HEK293 (cell line): ENCODE data around the gene MPC2.

Experiments used
- CTCF ChIP-seq: fragments of 450-650 bp; formaldehyde crosslinking; IDR thresholded peaks from 2 replicates; pipeline ENCODE4 v1.5.1; 2016; ENCODE audit warnings: missing biosample characterization, missing genetic modification characterization
- KLF1 ChIP-seq: fragments of 450-650 bp; formaldehyde crosslinking; IDR thresholded peaks from 2 replicates; pipeline ENCODE4 v1.5.1; 2016; ENCODE audit warnings: missing biosample characterization, missing genetic modification characterization
- PRDM6 ChIP-seq: fragments of 450-650 bp; formaldehyde crosslinking; IDR thresholded peaks from 2 replicates; pipeline ENCODE4 v1.5.1; 2017; ENCODE audit warnings: missing biosample characterization, missing genetic modification characterization
- SCRT1 ChIP-seq: fragments of 450-650 bp; formaldehyde crosslinking; IDR thresholded peaks from 2 replicates; pipeline ENCODE4 v1.5.1; 2016; ENCODE audit warnings: missing biosample characterization, missing genetic modification characterization, borderline replicate concordance
- ZBTB8A ChIP-seq: fragments of 450-650 bp; formaldehyde crosslinking; IDR thresholded peaks from 2 replicates; pipeline ENCODE4 v1.5.1; 2016; ENCODE audit warnings: missing biosample characterization, missing genetic modification characterization
- ZIC2 ChIP-seq: fragments of 450-650 bp; formaldehyde crosslinking; IDR thresholded peaks from 2 replicates; pipeline ENCODE4 v1.5.1; 2016; ENCODE audit warnings: missing biosample characterization, missing genetic modification characterization
- ZNF239 ChIP-seq: fragments of 450-650 bp; formaldehyde crosslinking; IDR thresholded peaks from 2 replicates; pipeline ENCODE4 v1.5.1; 2016; ENCODE audit warnings: missing biosample characterization, missing genetic modification characterization
- ZNF324 ChIP-seq: fragments of 450-650 bp; formaldehyde crosslinking; IDR thresholded peaks from 2 replicates; pipeline ENCODE4 v1.5.1; 2016; ENCODE audit warnings: missing biosample characterization, missing genetic modification characterization
- ZNF624 ChIP-seq: fragments of 450-650 bp; formaldehyde crosslinking; IDR thresholded peaks from 2 replicates; pipeline ENCODE4 v1.5.1; 2017; ENCODE audit warnings: missing biosample characterization, missing genetic modification characterization

- TF ChIP-seq CTCF (tag by site-specific recombination) (no peak), ZNF624 (tag by site-specific recombination) (no peak), KLF1 (no peak), ZNF324 (tag by site-specific recombination) (no peak), ZIC2 (tag by site-specific recombination) (no peak), PRDM6 (tag by site-specific recombination) (no peak), SCRT1 (no peak), ZBTB8A (tag by site-specific recombination) (no peak), ZNF239 (no peak)
Observed at GRCh38 chr1:167929725-167930124, 7.1 kb downstream of the MPC2 start.
